Smooth muscle cell (in vitro differentiated cells): ENCODE results near the gene APBB3. TPM values are rescaled to one million over a fixed set of nuclear protein-coding genes. Genes with fewer than 3 reads are reported as not detected.
A peak's percentile ranks its signal among the peaks of the same experiment; 100 is the strongest.

ENCODE experiments used
- DNase-seq: peaks from one replicate; lab custom pipeline; 2025; ENCODE audit not compliant: unreplicated experiment; lab: John Stamatoyannopoulos, UW
- H2AFZ ChIP-seq: fragments of 200-600 bp; sonication (generic); 2 replicates; pipeline ENCODE4 v1.6.0; 2016; ENCODE audit warnings: antibody characterized with exemption, low read depth, mild to moderate bottlenecking
- H3F3A ChIP-seq: fragments of 200-600 bp; sonication (generic); 2 replicates; pipeline ENCODE4 v1.6.0; 2017; ENCODE audit warnings: antibody characterized with exemption, low read depth
- H3K27ac ChIP-seq: fragments of 200-600 bp; sonication (generic); 2 replicates; pipeline ENCODE4 v1.5.1; 2016; ENCODE audit warnings: low read depth, mild to moderate bottlenecking
- H3K27me3 ChIP-seq: fragments of 200-600 bp; sonication (generic); 2 replicates; pipeline ENCODE4 v1.6.1; 2016; ENCODE audit warnings: low read depth, mild to moderate bottlenecking
- H3K36me3 ChIP-seq: fragments of 200-600 bp; sonication (generic); 2 replicates; pipeline ENCODE4 v1.5.1; 2016; ENCODE audit warnings: low read depth
- H3K4me1 ChIP-seq: fragments of 200-600 bp; sonication (generic); 2 replicates; pipeline ENCODE4 v1.5.1; 2016; ENCODE audit warnings: low read depth
- H3K4me2 ChIP-seq: fragments of 200-600 bp; sonication (generic); 2 replicates; pipeline ENCODE4 v1.6.0; 2016; ENCODE audit warnings: mild to moderate bottlenecking
- H3K4me3 ChIP-seq: fragments of 200-600 bp; sonication (generic); 2 replicates; pipeline ENCODE4 v1.5.1; 2016; ENCODE audit warnings: mild to moderate bottlenecking
- H3K79me2 ChIP-seq: fragments of 200-600 bp; sonication (generic); 2 replicates; pipeline ENCODE4 v1.6.0; 2016; ENCODE audit warnings: low read depth, mild to moderate bottlenecking
- H3K9ac ChIP-seq: fragments of 200-600 bp; sonication (generic); 2 replicates; pipeline ENCODE4 v1.6.0; 2016; ENCODE audit warnings: low read depth
- H3K9me3 ChIP-seq: fragments of 200-600 bp; sonication (generic); replicated peaks from 2 replicates; pipeline ENCODE4 v1.5.1; 2016; ENCODE audit warnings: low read depth
- H4K20me1 ChIP-seq: fragments of 200-600 bp; sonication (generic); 2 replicates; pipeline ENCODE4 v1.6.0; 2016; ENCODE audit warnings: low read depth
- CTCF ChIP-seq: fragments of 200-600 bp; sonication (generic); IDR thresholded peaks from 2 replicates; pipeline ENCODE4 v1.5.1; 2017; ENCODE audit warnings: borderline replicate concordance, mild to moderate bottlenecking, antibody characterized with exemption; ENCODE audit not compliant: insufficient read depth, poor library complexity, severe bottlenecking
- WGBS: methylation state at CpG from one replicate; pipeline ENCODE4 v1.1.7; 2016; ENCODE audit warnings: low lambda C conversion rate; 5-methylcytosine and 5-hydroxymethylcytosine counted together
- polyA plus RNA-seq: library from polyadenylated mRNA; unstranded; fragments of >200 nt; fragmentation: Nextera tagmentation; extraction: Ambion mirVana; gene quantifications from 2 replicates; pipeline ENCODE4 v1.2.1, GENCODE V29; 2016
- total RNA-seq: library from RNA; depleted of rRNA; stranded (reverse); fragments of >200 nt; gene quantifications from 2 replicates; pipeline ENCODE4 v1.2.3, GENCODE V29; 2014

The APBB3 gene
- total and polyA plus RNA-seq, 2 experiments from 2014 or later: 11.5 to 18.8 TPM

GRCh38 chr5:140554454-140554853, 9.9 kb downstream of the APBB3 start:
- WGBS: 52% methylated on average over 2 of the region's 2 CpGs

GRCh38 chr5:140553657-140554056, 10.7 kb downstream of the APBB3 start:
- 78% methylated on average over 2 of the region's 2 CpGs for WGBS
- Histone ChIP-seq H2AFZ (no peak overlapping the region), H3K27me3 (no peaks in the 10 kb centered on the region), H3K4me3 (no peak overlapping the region), H3K9ac (no peak overlapping the region), H3K4me2 (no peak overlapping the region), H3K4me1 (peaks cover 17% of the 10 kb centered on the region), H3K36me3 (no peaks in the 10 kb centered on the region), H3F3A (peaks cover 15% of the 10 kb centered on the region), H3K27ac (peak overlapping the region; percentile 43), H4K20me1 (peaks cover 72% of the 10 kb centered on the region), H3K9me3 (no peaks in the 10 kb centered on the region), H3K79me2 (peaks cover 47% of the 10 kb centered on the region)
- no peak for TF ChIP-seq CTCF
- no peak for DNase-seq

More at GRCh38 chr5:140554454-140554853, 9.9 kb downstream of the APBB3 start:
- Histone ChIP-seq H3K9ac (no peak overlapping the region), H3K9me3 (no peaks in the 10 kb centered on the region), H3K4me3 (no peak overlapping the region), H2AFZ (no peak overlapping the region), H3K27ac (peak overlapping the region; percentile 43), H4K20me1 (peaks cover 64% of the 10 kb centered on the region), H3K4me1 (peaks cover 17% of the 10 kb centered on the region), H3K36me3 (no peaks in the 10 kb centered on the region), H3F3A (peaks cover 15% of the 10 kb centered on the region), H3K79me2 (peaks cover 47% of the 10 kb centered on the region), H3K4me2 (peak overlapping the region; percentile 100), H3K27me3 (no peaks in the 10 kb centered on the region)
- DNase-seq: no peak
- no peak for TF ChIP-seq CTCF

- WGBS: 94% methylated on average over 4 of the region's 4 CpGs
- Histone ChIP-seq H4K20me1 (peaks cover 82% of the 10 kb centered on the region), H3K9me3 (no peaks in the 10 kb centered on the region), H3K9ac (no peak overlapping the region), H3K27ac (no peak overlapping the region), H3K36me3 (no peaks in the 10 kb centered on the region), H3K4me3 (no peak overlapping the region), H3K27me3 (no peaks in the 10 kb centered on the region), H3K4me2 (no peak overlapping the region), H2AFZ (no peak overlapping the region), H3F3A (peaks cover 15% of the 10 kb centered on the region), H3K4me1 (peaks cover 32% of the 10 kb centered on the region), H3K79me2 (peaks cover 43% of the 10 kb centered on the region)
- no peak for DNase-seq
- no peak for TF ChIP-seq CTCF
Measured at GRCh38 chr5:140551872-140552271, 12.5 kb downstream of the APBB3 start.
